ENCODE measurements around the gene LRFN5.
"Not testable (repeated sequence)": the region's sequence is repeated elsewhere in the genome, so short reads cannot be mapped to it uniquely, and the experiment has no call there.

LRFN5 gene

GRCh38 chr14:41900644-41901043, 294.0 kb downstream of the LRFN5 start:
- no peak for DNase-seq

GRCh38 chr14:41901089-41901488, 294.4 kb downstream of the LRFN5 start:
- DNase-seq = no peak

- DNase-seq = no peak
These were observed 298.8 kb downstream of the LRFN5 start for GRCh38 chr14:41905394-41905964.

DNA sequence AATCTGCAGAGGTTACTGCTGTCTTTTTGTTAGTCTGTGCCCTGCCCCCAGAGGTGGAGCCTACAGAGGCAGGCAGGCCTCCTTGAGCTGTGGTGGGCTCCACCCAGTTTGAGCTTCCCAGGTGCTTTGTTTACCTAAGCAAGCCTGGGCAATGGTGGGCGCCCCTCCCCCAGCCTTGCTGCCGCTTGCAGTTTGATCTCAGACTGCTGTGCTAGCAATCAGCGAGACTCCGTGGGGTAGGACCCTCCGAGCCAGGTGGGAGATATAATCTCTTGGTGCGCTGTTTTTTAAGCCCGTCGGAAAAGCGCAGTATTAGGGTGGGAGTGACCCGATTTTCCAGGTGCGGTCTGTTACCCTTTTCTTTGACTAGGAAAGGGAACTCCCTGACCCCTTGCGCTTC, 304.5 kb downstream of the LRFN5 start:
- DNase-seq = not testable (repeated sequence)

- no peak for DNase-seq
These were observed 306.7 kb downstream of the LRFN5 start for GRCh38 chr14:41913398-41913797.

DNA sequence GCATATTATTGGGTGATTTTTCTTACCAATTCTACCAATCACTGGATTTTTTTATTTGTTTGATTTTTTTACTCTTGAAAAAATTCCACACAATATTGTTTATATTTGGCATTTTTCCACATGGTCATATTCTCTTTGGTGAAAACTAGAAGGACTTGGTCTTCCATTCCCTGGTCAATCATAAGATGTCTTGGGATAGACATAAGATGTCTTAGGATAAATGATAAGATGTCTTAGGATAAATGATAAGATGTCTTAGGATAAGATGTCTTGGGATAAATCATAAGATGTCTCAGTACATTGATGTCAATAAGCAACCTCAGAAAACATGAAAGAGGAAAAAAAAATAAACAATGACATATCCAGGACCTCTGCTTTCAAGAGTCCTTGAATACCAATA, 309.1 kb downstream of the LRFN5 start:
- DNase-seq = no peak

DNA sequence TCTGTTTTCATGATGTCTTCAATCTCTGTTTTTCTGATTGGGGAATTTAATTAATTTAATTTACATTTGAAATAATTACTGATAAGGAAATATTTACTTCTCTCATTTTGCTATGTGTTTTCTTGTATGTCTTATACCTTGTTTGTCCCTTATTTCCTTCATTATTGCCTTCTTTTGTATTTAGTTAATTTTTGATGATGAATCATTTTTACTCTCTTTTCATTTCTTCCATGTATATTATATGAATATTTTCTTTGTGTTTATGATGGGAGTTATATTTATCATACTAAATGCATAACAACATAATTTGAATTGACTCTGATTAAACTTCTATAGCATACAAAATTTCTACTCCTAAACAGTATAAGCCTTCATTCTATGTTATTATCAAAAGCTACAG, 309.6 kb downstream of the LRFN5 start:
- no peak for DNase-seq

DNA sequence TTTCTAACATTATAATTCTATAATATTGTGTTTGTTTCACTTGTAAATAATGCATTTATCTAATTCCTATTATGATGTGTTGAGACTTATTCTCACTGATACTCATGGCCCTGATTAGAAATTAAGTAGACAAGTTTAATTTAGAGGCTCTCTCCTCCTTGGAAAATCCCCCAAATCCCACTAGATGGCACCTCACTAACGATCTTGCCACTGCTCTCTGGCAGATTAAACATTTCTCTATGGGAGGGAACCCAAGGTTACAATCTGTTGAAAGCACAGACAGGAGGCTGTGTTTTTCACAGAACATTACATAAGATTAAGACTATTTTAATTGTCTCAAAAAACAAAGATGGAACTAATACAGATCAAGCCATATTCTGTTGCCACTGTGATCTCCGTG, 318.7 kb downstream of the LRFN5 start:
- no peak for DNase-seq

GRCh38 chr14:41950428-41951151, 343.9 kb downstream of the LRFN5 start:
- DNase-seq = no peak
